CD4-positive, alpha-beta T cell treated with Interleukin-12 subunit alpha and Interleukin-12 subunit beta, for 1 hour (primary cell): ENCODE results near the gene EFR3B.
"Not testable (repeated sequence)": the region's sequence is repeated elsewhere in the genome, so short reads cannot be mapped to it uniquely, and the experiment has no call there.

ENCODE experiments used
- DNase-seq: peaks from one replicate; pipeline ENCODE4 v3.0.0-alpha.2; 2020

Gene EFR3B

DNA sequence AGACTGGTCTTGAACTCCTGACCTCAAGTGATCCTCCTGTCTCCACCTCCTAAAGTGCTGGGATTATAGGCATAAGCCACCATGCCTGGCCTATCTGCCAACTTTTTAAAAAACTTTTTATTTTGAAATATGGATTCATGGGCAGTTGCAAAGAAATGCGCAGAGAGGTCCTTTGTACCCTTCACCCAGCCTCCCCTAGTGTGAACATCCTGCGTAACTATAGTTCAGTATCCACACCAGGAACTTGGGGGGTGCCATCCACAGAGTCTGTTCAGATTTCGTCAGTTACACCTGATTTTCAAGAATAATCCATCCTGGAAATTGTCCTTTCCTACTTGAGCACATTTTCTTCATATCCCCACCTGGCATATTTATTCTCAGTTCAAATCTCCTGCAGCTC lies 33.0 kb downstream of the EFR3B start:
- no peak for DNase-seq

- DNase-seq: no peak
Measured at GRCh38 chr2:25076749-25077148, 34.9 kb downstream of the EFR3B start.

DNA sequence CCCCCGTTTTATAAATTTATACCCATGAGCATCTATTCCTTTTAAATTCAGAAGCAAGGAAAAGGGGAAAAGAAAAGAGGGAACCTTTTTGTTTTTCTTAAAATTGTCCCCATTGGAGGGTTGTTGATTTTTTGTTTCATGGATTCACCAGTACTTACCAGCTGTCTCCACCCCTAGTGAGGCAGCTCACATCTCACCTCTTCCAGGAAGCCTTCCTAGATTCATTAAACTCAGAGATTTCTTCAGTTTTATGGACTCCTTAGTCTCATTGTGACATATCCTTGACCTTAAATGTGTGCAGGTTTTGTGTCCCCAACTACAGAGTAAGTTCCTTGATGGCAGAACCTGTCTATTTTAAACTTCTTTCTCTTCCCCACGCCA lies 35.9 kb downstream of the EFR3B start:
- DNase-seq: no peak

DNA sequence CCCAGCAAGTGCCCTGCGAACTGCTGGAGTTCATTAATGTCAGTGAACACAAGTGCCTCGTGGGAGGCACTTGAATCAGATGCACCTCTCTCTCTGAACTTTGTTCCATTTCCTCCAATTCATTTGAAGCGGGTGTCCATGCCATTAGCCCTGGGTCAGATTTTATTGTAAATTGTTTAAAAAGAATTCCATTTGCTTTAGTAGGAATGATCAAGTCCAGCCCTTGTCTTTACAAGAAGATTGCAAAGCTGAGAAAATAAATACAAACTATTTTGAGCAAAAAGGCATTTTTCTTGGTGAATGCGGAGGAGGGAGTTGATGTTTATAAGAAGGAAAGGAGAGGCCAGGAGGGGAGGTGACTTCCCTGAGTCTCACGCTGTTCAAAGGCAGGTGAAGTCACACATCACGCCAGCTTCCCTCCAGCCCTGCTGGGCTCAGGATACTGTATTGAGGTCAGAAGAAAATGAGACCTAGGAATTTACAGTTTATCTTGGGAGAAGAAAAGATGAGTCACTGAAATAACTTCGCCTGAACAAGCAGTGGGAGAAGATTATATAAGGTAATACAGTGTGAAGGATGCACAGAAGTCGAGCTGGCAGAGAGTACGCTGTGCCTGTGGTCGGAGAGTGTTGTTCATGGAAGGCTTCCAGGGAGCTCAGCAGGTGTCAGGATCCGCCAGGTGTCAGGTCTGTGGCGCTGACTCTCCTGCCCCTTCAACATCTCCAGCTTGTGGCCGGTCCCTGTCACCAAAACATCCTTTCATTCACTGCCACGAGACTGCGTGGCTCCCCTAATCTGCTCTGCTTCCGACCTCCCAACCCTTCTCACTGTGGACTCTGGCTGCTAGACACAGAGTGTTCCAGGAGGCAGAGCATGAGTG lies 36.5 kb downstream of the EFR3B start:
- DNase-seq: no peak

GRCh38 chr2:25079050-25079635 lies 37.3 kb downstream of the EFR3B start:
- DNase-seq: no peak

GRCh38 chr2:25081237-25081790 lies 39.4 kb downstream of the EFR3B start:
- DNase-seq: no peak

- no peak for DNase-seq
Measured at GRCh38 chr2:25082002-25082622, 40.2 kb downstream of the EFR3B start.

- DNase-seq: no peak
Measured at GRCh38 chr2:25085761-25086560, 44.1 kb downstream of the EFR3B start.

DNA sequence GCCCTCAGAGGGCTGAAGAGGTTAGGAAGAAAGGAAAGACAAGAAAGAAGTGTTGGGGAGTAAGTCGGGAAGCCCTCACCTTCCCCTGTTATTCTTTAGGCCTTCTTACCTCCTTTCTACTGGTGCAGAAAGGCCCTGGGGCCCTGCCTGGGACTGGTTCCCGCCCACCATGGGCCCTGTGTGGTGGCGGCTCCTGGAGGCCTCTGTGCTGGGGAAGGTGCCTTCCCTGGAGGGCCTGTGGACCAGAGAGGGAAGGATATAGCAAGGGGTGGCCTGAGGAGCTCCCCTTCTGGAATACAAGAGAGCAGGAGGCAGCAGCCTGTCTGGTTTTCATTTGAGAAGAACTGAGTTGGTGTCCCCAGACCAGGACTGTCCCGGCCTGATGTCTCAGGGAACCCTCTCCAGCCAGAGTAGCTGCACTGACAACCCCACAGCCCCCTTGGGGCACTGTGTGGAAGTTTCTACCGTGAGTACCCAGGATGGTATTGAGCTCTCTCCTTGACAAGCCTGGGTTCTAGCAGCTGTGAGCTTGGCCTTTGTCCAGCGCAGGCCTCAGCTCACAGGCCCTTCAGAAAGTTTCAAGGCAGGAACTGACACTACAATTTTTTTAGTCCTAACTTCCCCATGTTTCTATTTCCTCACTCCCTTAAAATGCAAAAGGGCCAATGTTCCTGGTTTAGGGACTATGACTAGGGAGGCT lies 47.1 kb downstream of the EFR3B start:
- DNase-seq: no peak

GRCh38 chr2:25089605-25090315 lies 47.9 kb downstream of the EFR3B start:
- DNase-seq: no peak

DNA sequence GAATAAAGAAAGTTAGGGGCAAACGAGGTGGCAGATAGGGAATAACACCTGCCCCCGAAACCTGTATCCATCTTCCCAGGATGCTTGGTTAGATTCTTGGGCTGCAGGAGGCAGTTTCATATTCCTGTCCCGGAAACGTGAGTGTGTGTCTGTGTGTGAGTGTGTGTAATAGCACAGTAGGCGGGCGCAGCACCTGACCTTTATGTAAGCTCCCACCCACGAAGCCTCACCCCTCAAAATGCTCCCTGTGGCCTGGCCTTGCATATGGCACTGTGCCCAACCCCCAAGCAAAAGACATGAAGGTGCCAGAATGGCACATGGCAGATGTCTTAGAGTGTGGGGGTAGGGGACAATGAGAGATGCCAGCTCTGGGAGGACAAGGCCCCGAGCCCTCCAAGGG lies 48.9 kb downstream of the EFR3B start:
- no peak for DNase-seq

DNA sequence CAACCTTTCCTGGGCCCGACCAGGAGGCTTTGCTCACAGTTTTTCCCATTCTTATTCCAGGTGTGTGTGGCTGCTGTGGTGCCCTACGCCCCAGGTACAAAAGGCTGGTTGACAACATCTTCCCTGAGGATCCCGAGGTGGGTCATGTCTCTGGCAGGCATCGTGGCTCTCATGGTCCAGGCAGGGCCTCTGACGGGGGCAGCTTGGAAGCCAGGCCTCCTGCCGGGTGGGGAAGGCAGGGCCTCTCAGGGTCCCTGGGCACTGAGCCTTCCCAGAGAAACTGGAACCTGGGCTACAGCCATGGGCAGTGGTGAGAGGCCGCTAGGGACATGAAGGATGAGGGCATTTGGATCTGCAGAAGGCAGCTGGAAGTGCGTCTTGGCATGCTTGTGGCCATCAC lies 49.4 kb downstream of the EFR3B start:
- no peak for DNase-seq

DNA sequence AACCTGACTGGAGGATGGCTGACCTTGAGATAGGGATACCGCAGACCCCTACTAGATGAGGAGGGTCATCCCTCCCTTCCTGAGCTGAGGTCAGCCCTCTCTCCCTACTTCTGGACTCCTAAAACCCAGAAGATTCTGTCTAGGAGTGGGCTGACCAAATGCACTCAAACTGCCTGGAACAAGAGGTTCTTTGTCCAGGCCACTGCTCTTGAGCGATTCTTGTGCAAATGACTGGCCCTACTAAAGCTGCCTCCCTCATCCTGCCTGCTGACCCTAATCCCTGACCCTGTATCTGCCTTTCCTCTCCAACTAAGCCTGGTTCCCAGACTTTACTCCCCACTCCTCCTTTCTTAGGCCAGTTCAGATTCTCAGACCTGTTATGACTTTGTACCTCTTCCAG lies 56.2 kb downstream of the EFR3B start:
- DNase-seq: no peak

GRCh38 chr2:25098670-25099486 lies 57.0 kb downstream of the EFR3B start:
- no peak for DNase-seq

DNA sequence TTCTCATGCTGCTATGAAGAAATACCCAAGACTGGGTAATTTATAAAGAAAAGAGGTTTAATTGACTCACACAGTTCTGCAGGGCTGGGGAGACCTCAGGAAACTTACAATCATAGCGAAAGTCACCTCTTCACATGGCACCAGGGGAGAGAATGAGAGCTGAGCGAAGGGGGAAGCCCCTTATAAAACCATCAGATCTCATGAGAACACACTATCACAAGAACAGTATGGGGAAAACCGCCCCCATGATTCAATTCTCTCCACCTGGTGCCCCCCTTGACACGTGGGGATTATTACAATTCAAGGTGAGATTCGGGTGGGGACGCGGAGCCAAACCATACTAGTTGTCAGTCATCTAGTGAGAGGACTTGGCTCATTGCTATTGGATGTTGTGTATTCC lies 60.5 kb downstream of the EFR3B start:
- not testable (repeated sequence) for DNase-seq

GRCh38 chr2:25103287-25103871 lies 61.5 kb downstream of the EFR3B start:
- no peak for DNase-seq

DNA sequence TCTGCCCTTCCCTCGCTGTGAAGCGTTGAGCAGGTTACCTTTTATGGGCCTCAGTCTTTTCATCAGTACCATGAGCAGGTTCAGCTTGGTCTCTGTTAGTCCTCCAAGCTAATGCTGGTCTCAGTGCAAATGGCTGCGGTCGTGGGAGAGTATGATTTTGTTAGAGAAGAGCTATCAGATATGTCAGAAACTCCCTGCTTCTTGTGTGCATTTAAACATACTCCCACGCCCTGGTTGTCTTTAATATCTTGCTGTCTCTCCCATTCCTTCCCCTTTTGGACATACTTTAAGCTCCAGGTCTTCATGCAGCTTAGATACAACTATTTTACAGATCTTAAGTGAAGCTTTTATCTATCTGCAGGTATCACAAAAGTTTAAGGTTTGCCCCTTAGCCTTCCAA lies 62.9 kb downstream of the EFR3B start:
- no peak for DNase-seq

DNA sequence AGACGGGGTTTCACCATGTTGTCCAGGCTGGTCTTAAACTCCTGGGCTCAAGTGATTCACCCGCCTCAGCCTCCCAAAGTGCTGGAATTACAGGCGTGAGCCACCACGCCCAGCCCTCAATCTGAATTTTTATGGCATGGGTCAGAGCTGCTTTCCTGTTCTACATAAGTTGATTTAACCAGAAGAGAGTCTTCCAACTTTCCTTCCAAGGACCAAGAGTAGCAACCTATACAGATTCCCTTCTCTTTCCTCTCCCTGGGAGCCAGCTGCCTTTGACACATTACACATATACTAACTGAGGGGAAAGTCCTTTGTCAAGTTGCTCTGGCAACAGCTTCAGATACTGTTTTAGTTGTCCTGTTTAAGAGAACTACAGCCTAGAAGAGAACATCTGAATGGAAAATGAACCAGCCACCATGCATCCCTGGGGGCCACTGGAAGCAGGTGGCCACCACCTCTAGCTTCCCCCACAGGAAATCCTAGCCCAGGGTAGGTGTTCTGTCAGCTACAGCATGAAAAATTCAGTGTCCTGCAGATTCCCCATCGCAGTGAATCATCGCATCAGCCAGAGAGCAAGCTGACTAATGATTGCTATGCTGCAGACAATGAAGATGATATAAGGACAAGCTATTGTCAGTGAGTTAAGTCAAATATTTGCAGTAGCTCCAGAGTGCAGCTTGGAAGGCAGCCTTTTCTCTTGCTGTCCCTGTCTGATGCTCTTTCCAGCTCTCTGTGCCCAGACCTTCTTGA lies 63.6 kb downstream of the EFR3B start:
- DNase-seq: no peak

DNA sequence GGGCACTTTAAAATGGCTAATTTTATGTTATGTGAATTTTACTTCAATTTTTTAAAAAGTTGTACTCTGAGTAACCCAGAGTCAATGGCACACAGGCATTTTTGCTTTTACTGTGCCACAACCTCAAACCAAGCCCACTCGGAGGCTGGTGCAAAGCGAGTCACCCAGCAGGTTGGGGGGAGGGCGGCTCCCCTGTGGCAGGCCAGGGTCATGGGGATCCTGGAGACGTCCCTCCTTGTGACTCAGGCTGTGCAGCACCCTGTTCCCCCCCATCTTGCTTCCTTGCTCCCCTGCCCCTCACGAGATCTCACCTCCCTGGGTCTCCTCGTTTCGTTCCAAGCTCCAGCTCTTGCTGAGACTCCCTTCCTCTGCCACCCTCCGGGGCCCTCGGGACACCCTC lies 67.9 kb downstream of the EFR3B start:
- DNase-seq: no peak

- DNase-seq: no peak
Measured at GRCh38 chr2:25112113-25112512, 70.2 kb downstream of the EFR3B start.
